GM12892 (cell line): ENCODE data around the gene GNL3.

Experiments used
- DNase-seq: peaks from one replicate; pipeline ENCODE4 v3.0.0; 2011; ENCODE audit not compliant: insufficient read length
- FAIRE-seq: peaks from 2 replicates; lab custom pipeline; 2011; peaks lifted over from hg19 to GRCh38; lab: Jason Lieb, UNC
- POLR2A ChIP-seq: IDR thresholded peaks from 2 replicates; pipeline ENCODE4 v1.6.1; 2011; ENCODE audit warnings: low read depth, low read length, control low read depth
- POLR2AphosphoS5 ChIP-seq: IDR thresholded peaks from 2 replicates; pipeline ENCODE4 v1.6.1; 2011; ENCODE audit warnings: low read depth, low read length, control low read depth
- TAF1 ChIP-seq: IDR thresholded peaks from 2 replicates; pipeline ENCODE4 v1.6.1; 2011; ENCODE audit warnings: low read depth, mild to moderate bottlenecking, control low read depth, low read length, borderline replicate concordance

Gene GNL3

GRCh38 chr3:52739730-52740129 lies 53.9 kb downstream of the GNL3 start:
- no peak for DNase-seq
- TF ChIP-seq POLR2AphosphoS5: no peak
- TF ChIP-seq POLR2A: no peak
- TF ChIP-seq TAF1: no peak
- no peak for FAIRE-seq

GRCh38 chr3:52742418-52743041 lies 56.7 kb downstream of the GNL3 start:
- FAIRE-seq: no peak
- TF ChIP-seq POLR2AphosphoS5 (no peak), TAF1 (no peak), POLR2A (no peak)
- DNase-seq: no peak

- no peak for DNase-seq
- no peak for FAIRE-seq
- TF ChIP-seq TAF1 (no peak), POLR2A (no peak), POLR2AphosphoS5 (no peak)
Observed at GRCh38 chr3:52743152-52743551, 57.3 kb downstream of the GNL3 start.

GRCh38 chr3:52743721-52744120 lies 57.9 kb downstream of the GNL3 start:
- DNase-seq (no peak), FAIRE-seq (no peak)
- TF ChIP-seq POLR2AphosphoS5: no peak
- TF ChIP-seq TAF1: no peak
- TF ChIP-seq POLR2A: no peak
